GM06990 (cell line): ENCODE results near the gene CYP11A1.

ENCODE experiments used
- DNase-seq: peaks from one replicate; pipeline ENCODE4 v3.0.0-alpha.2; 2011; ENCODE audit not compliant: insufficient read length; ENCODE audit errors: extremely low read depth
- H3K27me3 ChIP-seq: replicated peaks from 2 replicates; pipeline ENCODE4 v1.6.0; 2011; ENCODE audit warnings: low read length; ENCODE audit not compliant: control insufficient read depth, insufficient read depth
- H3K36me3 ChIP-seq: 2 replicates; pipeline ENCODE4 v1.5.1; 2011; ENCODE audit warnings: low read length; ENCODE audit not compliant: control insufficient read depth, insufficient read depth
- H3K4me3 ChIP-seq: replicated peaks from 2 replicates; pipeline ENCODE4 v1.5.1; 2011; ENCODE audit warnings: low read depth, mild to moderate bottlenecking, control low read depth, low read length
- TF ChIP-seq, protein P1 (sequence below): IDR thresholded peaks from 2 replicates; pipeline ENCODE4 v1.5.1; 2011; ENCODE audit warnings: low read length, control low read depth, mild to moderate bottlenecking, inconsistent platforms; ENCODE audit not compliant: insufficient read depth, poor library complexity, severe bottlenecking

CYP11A1 gene

DNA sequence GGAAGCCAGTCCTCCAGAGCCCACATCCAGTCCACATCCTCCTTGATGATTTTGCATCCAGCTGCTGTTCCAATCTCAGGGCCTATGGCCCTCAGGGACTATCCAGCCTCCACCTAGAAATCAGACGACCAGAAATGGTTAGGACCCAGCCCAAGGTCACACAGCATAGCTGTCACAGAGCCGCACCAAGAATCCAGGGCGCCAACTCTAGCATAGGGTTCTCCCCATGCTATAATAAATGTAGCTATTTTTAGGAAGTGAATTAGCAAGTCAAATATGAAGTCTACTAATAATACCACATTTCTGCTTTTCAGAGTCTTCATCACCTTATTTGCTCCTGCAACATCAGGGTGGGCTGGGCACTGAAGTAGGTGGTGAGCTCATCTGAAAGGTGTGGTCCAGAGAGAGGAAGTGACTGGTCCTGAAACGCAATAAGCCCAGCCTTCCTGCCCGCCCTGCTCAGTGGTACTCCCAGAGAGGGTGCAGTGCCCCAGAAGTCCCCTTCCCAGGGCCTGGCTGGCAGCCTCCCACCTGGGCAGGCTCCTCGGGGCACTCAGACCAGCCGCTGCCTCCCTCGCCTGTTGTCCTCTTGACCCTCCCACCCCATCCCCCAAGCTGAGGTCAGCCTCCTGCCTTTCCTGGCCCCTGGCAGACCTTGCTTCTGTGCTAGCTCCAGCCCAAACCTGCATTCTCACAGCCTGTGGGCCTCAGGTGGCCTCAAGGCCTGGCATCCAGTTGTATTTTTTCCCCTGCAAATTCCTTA lies 17.6 kb upstream of the CYP11A1 start:
- TF ChIP-seq, protein P1, sequence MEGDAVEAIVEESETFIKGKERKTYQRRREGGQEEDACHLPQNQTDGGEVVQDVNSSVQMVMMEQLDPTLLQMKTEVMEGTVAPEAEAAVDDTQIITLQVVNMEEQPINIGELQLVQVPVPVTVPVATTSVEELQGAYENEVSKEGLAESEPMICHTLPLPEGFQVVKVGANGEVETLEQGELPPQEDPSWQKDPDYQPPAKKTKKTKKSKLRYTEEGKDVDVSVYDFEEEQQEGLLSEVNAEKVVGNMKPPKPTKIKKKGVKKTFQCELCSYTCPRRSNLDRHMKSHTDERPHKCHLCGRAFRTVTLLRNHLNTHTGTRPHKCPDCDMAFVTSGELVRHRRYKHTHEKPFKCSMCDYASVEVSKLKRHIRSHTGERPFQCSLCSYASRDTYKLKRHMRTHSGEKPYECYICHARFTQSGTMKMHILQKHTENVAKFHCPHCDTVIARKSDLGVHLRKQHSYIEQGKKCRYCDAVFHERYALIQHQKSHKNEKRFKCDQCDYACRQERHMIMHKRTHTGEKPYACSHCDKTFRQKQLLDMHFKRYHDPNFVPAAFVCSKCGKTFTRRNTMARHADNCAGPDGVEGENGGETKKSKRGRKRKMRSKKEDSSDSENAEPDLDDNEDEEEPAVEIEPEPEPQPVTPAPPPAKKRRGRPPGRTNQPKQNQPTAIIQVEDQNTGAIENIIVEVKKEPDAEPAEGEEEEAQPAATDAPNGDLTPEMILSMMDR = no peak
- H3K27me3 ChIP-seq = no peaks in the 10 kb centered on the region
- H3K4me3 ChIP-seq = peak overlapping the region; percentile 6
- peak; percentile 86 for DNase-seq
- no peaks in the 10 kb centered on the region for H3K36me3 ChIP-seq

DNA sequence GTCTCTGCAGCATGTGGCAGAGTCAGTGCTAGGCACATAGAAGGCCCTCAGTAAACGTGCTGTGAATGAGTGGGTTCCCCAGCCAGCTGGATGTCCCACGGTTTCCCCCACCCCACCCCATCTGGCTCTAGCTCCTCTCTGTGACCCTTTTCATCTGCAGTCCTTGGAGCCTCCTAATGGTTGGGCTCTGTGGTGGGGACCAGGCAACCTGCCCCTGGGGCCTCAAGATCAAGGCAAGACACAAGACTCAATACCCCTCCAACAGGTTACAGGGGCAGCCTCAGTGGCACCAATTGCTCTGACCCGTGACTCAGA lies 17.1 kb upstream of the CYP11A1 start:
- Histone ChIP-seq H3K4me3 (peak overlapping the region; percentile 6), H3K27me3 (no peaks in the 10 kb centered on the region), H3K36me3 (no peaks in the 10 kb centered on the region)
- TF ChIP-seq, protein P1 = no peak
- DNase-seq = no peak

DNA sequence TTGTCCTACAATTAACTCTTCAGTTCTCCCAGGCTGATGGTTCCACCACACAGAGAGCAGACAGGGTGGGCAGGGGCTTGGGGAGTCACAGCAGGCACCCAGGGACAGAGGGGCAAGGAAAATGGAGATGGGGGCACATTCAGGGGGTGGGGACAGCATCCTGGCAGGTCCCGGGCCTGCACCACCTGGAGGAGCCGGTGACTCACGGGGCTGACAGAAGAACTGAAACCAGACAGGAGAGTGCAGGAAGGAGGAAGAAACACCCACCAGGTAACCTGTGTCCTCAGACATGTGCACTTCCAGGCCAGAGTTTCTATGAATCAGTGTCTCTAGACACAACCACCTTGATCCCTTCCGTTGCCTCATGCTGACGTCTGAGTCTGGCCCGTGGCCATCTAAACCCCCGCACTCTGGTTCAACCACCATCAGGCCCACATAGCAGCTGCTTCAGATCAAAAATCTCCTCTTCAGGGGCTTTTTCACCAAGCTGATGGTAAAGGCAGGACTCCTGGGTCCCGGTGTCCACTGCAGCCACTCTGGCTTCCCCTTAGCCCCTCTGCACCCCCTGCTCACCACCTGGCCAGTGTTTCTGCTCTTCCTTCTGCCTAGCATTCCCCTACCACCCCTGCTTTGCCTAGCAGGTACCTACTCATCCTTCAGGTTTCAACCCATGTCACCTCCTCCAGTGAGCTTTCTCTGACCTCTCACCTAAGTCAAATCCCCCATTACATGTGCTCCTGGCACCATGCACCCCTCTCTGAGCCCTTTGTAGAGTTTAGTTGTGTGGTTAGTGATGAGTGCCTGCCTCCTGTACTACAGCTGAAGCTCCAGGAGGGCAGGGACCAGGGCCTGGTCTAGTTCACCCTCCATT lies 16.5 kb upstream of the CYP11A1 start:
- no peaks in the 10 kb centered on the region for H3K36me3 ChIP-seq
- no peak overlapping the region for H3K4me3 ChIP-seq
- no peaks in the 10 kb centered on the region for H3K27me3 ChIP-seq
- peak; percentile 87 for DNase-seq
- TF ChIP-seq, protein P1 = peak; percentile 39

DNA sequence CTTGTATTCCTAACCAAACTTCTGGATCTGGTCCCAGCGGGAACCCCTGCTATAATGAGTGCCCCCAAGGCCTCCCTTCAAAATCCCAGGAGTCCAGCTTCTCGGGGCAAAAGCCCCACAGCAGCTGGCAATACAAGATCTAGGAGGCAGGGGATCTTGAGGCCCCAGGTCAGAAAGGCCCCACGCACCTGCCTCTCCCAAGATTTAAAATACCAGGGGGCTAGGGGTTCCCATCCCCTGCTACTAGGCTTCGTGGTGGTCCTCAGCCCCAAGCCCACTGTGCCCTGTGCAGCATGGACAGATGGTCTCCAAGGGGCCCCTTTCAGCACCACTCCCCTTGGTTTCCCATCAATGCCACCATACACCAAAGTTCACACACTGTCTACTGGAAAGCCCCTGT lies 15.8 kb upstream of the CYP11A1 start:
- Histone ChIP-seq H3K36me3 (no peaks in the 10 kb centered on the region), H3K27me3 (no peaks in the 10 kb centered on the region), H3K4me3 (no peak overlapping the region)
- TF ChIP-seq, protein P1 = no peak
- DNase-seq = no peak

DNA sequence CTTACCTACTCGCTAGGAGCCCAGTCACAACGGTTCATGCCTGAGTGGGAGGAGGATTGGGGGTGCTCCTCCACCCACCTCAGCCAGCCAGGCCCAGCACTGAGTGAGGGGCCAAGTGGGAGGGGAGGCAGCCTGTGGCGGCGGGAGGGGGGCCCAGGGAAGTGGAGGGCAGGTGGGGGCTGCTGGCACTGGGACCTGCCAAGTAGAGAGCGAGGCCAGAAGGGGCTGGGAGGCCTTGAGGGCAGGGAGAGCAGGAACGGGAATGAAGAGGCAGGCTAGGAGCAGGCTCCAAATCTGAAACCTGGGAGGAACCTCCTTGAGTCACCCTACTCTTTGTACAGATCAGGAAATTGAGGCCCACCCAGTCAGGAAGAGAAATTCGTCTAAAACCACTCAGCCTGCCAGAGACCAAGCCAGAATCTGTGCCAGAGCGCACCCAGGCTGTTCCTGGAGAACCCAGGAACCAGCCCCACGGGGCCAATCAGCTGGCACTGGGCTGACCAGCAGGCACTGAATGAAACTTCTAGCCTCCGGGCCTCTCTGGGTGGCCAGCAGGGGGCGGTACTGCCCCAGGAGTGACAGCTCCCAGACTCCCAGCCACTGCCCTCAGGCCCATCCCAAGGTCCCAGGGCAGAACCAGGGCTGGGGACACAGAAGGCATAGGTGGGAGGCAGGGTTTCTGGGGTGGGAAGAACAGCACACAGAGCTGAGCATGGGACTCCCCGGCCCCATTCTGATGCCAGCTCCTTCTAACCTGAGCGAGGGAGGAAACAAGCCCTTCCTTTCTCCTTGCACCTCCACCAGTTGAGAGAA lies 14.8 kb upstream of the CYP11A1 start:
- no peaks in the 10 kb centered on the region for H3K27me3 ChIP-seq
- peak; percentile 81 for DNase-seq
- TF ChIP-seq, protein P1 = peak; percentile 98
- no peaks in the 10 kb centered on the region for H3K36me3 ChIP-seq
- no peak overlapping the region for H3K4me3 ChIP-seq
